HepG2 (cell line): Measurements from ENCODE around the gene C1orf159. TPM values are rescaled to one million over a fixed set of nuclear protein-coding genes. Genes with fewer than 3 reads are reported as not detected.
A peak's percentile ranks its signal among the peaks of the same experiment; 100 is the strongest.

ENCODE experiments used
- ARNTL ChIP-seq: sonication (generic); formaldehyde crosslinking; IDR thresholded peaks from 2 replicates; pipeline ENCODE4 v1.4.0; 2020; ENCODE audit warnings: mild to moderate bottlenecking, missing genetic modification reagents
- ELF4 ChIP-seq: sonication (generic); formaldehyde crosslinking; IDR thresholded peaks from 2 replicates; pipeline ENCODE4 v1.5.0; 2020; ENCODE audit warnings: missing genetic modification reagents, mild to moderate bottlenecking, moderate library complexity, borderline replicate concordance
- ETV5 ChIP-seq: IDR thresholded peaks from 2 replicates; pipeline ENCODE4 v1.6.1; 2018; ENCODE audit warnings: missing biosample characterization, missing genetic modification reagents, inconsistent platforms, borderline replicate concordance
- ETV6 ChIP-seq: sonication (generic); formaldehyde crosslinking; conservative IDR thresholded peaks from 2 replicates; pipeline ENCODE4 v1.4.0; 2020; ENCODE audit warnings: missing genetic modification reagents
- FOXP1 ChIP-seq, 2 experiments: fragments of 450-650 bp in 1 of 2; IDR thresholded peaks; 2 replicates each; pipeline ENCODE4 v1.6.1; 2017 to 2018; ENCODE audit warnings: antibody characterized with exemption in 1 of 2
- MIER2 ChIP-seq: IDR thresholded peaks from 2 replicates; pipeline ENCODE4 v1.6.1; 2016; ENCODE audit warnings: missing biosample characterization, missing genetic modification reagents
- RBM39 ChIP-seq: fragments of 200-400 bp; formaldehyde crosslinking; IDR thresholded peaks from one replicate; pipeline ENCODE4 v1.6.1; 2018; ENCODE audit warnings: antibody characterized with exemption, mild to moderate bottlenecking, low read depth, low read length; ENCODE audit not compliant: poor library complexity, severe bottlenecking
- SALL1 ChIP-seq: sonication (generic); formaldehyde crosslinking; IDR thresholded peaks from 2 replicates; pipeline ENCODE4 v1.8.0; 2022; ENCODE audit warnings: mild to moderate bottlenecking, missing genetic modification reagents
- SRF ChIP-seq: IDR thresholded peaks from 2 replicates; pipeline ENCODE4 v1.6.1; 2011; ENCODE audit warnings: mild to moderate bottlenecking, low read depth, low read length, moderate library complexity
- SRSF9 ChIP-seq: fragments of 200-400 bp; formaldehyde crosslinking; IDR thresholded peaks from 2 replicates; pipeline ENCODE4 v1.6.1; 2018; ENCODE audit warnings: borderline replicate concordance, mild to moderate bottlenecking, low read depth, low read length; ENCODE audit not compliant: insufficient read depth, poor library complexity, severe bottlenecking
- ZBTB8A ChIP-seq: sonication (generic); formaldehyde crosslinking; IDR thresholded peaks from 2 replicates; pipeline ENCODE4 v1.4.0; 2020; ENCODE audit warnings: mild to moderate bottlenecking, low read depth, missing genetic modification reagents, borderline replicate concordance
- ZFP82 ChIP-seq: sonication (generic); formaldehyde crosslinking; IDR thresholded peaks from 2 replicates; pipeline ENCODE4 v1.5.1; 2020; ENCODE audit warnings: mild to moderate bottlenecking, missing genetic modification reagents, borderline replicate concordance
- ZNF383 ChIP-seq: sonication (generic); formaldehyde crosslinking; IDR thresholded peaks from 2 replicates; pipeline ENCODE4 v1.4.0; 2020; ENCODE audit warnings: missing genetic modification reagents, mild to moderate bottlenecking, borderline replicate concordance
- ZNF670 ChIP-seq: sonication (generic); formaldehyde crosslinking; IDR thresholded peaks from 2 replicates; pipeline ENCODE4 v1.8.0; 2022; ENCODE audit warnings: mild to moderate bottlenecking, missing genetic modification reagents, borderline replicate concordance
- ZNF777 ChIP-seq: sonication (generic); formaldehyde crosslinking; IDR thresholded peaks from 2 replicates; pipeline ENCODE4 v1.4.0; 2020; ENCODE audit warnings: missing genetic modification reagents
- polyA plus RNA-seq, 8 experiments: library from polyadenylated mRNA; depleted of rRNA in 3 of 8; stranded (reverse) in 7 of 8; unstranded in 1 of 8; fragments of >200 nt; fragmentation: Illumina TruSeq in 4 of 8; extraction: Trizol in 4 of 8; gene quantifications; 2 replicates each; pipeline versions ENCODE4 v1.2.1 to v1.2.3, GENCODE V29; 2011 to 2016; ENCODE audit warnings: low read depth in 4 of 8, missing spikeins in 1 of 8, mixed read lengths in 1 of 8; ENCODE audit not compliant: insufficient read depth in 1 of 8
- total RNA-seq, 5 experiments: library from RNA; depleted of rRNA; stranded (reverse); fragments of >200 nt; fragmentation: Illumina TruSeq; extraction: Trizol; gene quantifications; 2 replicates each; pipeline ENCODE4 v1.2.3, GENCODE V29; 2016; ENCODE audit warnings: low read depth in 1 of 5
- TF ChIP-seq, protein P1 (sequence below): sonication (generic); formaldehyde crosslinking; IDR thresholded peaks from 2 replicates; pipeline ENCODE4 v1.4.0; 2020; ENCODE audit warnings: mild to moderate bottlenecking, missing genetic modification reagents
- TF ChIP-seq, protein P2 (sequence below): sonication (generic); formaldehyde crosslinking; IDR thresholded peaks from 2 replicates; pipeline ENCODE4 v1.4.0; 2020; ENCODE audit warnings: missing genetic modification reagents, borderline replicate concordance

The C1orf159 gene
- total and polyA plus RNA-seq, 2 of the 13 experiments (the other 11 are each of a cell fraction or from before 2014, with no cell fraction given), result 3.8 to 6.7 TPM

DNA sequence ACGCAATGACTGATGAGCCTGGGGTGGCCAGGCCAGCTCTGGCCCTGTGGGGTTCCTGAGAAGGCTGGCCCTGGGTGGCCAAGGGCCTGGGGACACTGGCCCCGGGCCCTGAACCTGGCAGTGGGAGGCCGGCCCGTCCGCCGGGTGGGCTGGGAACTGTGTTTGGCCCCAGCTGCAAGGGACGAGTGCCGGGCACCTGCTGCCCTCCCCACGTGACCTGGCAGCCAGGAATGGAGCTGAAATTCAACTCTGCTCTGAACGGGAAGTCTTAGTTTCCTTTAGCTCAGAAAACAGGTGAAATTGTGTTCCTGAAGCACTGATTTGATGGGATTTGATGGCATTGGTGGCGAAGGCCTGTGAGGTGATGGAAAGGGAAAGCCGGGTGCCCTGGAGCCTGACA, 49.6 kb upstream of the C1orf159 start (continued):
- TF ChIP-seq ZNF777 (CRISPR knock-in tag) (no peak), SRF (no peak), FOXP1 (IDR thresholded peaks at IDR 0.05) (no peak), FOXP1 (CRISPR knock-in tag; IDR thresholded peaks at IDR 0.05) (no peak), MIER2 (CRISPR knock-in tag) (no peak), ETV5 (CRISPR knock-in tag) (no peak), ZNF383 (CRISPR knock-in tag) (0 out of 2 replicates have a peak, but pooled peaks have one; percentile 38), ETV6 (CRISPR knock-in tag) (0 out of 2 replicates have a peak, but pooled peaks have one; percentile 46), ZBTB8A (peak; percentile 85; the same call in 1 of the 2 replicates), SRSF9 (no peak), ZFP82 (CRISPR knock-in tag) (peak; percentile 35; the same call in 1 of the 2 replicates), ELF4 (CRISPR knock-in tag) (no peak), ZNF670 (CRISPR knock-in tag) (peak; percentile 78; the same call in 1 of the 2 replicates), RBM39 (peak; percentile 11), SALL1 (0 out of 2 replicates have a peak, but pooled peaks have one; percentile 2), ARNTL (CRISPR knock-in tag) (0 out of 2 replicates have a peak, but pooled peaks have one; percentile 52)
- TF ChIP-seq, protein P1, sequence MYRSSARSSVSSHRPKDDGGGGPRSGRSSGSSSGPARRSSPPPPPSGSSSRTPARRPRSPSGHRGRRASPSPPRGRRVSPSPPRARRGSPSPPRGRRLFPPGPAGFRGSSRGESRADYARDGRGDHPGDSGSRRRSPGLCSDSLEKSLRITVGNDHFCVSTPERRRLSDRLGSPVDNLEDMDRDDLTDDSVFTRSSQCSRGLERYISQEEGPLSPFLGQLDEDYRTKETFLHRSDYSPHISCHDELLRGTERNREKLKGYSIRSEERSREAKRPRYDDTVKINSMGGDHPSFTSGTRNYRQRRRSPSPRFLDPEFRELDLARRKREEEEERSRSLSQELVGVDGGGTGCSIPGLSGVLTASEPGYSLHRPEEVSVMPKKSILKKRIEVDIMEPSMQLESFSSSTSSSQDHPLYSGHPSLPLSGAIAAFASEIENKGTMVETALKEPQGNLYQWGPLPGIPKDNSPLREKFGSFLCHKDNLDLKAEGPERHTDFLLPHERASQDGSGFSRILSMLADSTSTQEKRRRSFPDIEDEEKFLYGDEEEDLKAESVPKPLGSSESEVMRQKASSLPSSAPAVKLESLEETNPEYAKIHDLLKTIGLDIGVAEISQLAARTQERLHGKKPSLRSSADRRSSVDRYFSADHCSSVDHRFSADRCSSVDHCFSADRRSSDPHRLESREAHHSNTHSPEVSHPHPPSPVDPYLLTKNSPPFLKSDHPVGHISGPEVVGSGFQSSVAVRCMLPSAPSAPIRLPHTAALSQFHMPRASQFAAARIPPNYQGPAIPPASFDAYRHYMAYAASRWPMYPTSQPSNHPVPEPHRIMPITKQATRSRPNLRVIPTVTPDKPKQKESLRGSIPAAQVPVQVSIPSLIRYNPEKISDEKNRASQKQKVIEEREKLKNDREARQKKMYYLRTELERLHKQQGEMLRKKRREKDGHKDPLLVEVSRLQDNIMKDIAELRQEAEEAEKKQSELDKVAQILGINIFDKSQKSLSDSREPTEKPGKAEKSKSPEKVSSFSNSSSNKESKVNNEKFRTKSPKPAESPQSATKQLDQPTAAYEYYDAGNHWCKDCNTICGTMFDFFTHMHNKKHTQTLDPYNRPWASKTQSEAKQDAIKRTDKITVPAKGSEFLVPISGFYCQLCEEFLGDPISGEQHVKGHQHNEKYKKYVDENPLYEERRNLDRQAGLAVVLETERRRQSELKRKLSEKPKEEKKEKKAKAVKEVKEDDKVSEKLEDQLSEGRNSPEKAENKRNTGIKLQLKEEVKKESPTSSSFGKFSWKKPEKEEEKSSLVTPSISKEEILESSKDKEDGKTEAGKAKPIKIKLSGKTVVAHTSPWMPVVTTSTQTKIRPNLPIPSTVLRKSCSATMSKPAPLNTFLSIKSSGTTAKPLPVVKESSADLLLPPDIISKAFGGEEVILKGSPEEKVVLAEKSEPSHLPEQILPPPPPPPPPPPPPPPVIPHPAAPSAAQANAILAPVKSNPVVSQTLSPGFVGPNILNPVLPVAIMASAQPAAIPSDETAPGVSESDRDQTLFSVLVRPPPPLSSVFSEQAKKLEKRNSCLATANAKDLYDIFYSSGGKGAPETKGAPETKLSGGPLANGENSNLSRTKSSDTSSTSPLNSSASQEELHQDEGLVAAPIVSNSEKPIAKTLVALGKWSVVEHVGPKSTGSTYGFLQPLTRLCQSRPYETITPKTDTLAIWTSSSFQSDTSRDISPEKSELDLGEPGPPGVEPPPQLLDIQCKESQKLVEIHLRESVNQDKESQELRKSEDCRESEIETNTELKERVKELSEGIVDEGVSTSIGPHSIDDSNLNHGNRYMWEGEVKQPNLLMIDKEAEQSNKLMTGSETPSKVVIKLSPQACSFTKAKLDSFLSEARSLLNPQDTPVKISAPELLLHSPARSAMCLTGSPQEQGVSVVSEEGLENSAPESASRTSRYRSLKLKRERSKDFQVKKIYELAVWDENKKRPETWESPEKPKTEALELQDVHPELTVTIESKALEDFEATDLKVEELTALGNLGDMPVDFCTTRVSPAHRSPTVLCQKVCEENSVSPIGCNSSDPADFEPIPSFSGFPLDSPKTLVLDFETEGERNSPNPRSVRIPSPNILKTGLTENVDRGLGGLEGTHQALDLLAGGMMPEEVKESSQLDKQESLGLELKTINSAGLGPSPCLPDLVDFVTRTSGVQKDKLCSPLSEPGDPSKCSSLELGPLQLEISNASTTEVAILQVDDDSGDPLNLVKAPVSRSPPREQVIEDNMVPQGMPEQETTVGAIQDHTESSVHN (CRISPR knock-in tag), result no peak
- TF ChIP-seq, protein P2, sequence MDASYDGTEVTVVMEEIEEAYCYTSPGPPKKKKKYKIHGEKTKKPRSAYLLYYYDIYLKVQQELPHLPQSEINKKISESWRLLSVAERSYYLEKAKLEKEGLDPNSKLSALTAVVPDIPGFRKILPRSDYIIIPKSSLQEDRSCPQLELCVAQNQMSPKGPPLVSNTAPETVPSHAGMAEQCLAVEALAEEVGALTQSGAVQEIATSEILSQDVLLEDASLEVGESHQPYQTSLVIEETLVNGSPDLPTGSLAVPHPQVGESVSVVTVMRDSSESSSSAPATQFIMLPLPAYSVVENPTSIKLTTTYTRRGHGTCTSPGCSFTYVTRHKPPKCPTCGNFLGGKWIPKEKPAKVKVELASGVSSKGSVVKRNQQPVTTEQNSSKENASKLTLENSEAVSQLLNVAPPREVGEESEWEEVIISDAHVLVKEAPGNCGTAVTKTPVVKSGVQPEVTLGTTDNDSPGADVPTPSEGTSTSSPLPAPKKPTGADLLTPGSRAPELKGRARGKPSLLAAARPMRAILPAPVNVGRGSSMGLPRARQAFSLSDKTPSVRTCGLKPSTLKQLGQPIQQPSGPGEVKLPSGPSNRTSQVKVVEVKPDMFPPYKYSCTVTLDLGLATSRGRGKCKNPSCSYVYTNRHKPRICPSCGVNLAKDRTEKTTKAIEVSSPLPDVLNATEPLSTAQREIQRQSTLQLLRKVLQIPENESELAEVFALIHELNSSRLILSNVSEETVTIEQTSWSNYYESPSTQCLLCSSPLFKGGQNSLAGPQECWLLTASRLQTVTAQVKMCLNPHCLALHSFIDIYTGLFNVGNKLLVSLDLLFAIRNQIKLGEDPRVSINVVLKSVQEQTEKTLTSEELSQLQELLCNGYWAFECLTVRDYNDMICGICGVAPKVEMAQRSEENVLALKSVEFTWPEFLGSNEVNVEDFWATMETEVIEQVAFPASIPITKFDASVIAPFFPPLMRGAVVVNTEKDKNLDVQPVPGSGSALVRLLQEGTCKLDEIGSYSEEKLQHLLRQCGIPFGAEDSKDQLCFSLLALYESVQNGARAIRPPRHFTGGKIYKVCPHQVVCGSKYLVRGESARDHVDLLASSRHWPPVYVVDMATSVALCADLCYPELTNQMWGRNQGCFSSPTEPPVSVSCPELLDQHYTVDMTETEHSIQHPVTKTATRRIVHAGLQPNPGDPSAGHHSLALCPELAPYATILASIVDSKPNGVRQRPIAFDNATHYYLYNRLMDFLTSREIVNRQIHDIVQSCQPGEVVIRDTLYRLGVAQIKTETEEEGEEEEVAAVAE (CRISPR knock-in tag), result no peak
